H1 (cell line): ENCODE measurements around the gene SSTR5.

ENCODE experiments used
- BRCA1 ChIP-seq: IDR thresholded peaks from 2 replicates; pipeline ENCODE4 v1.6.1; 2012; ENCODE audit warnings: low read depth, low read length, improper control_type of control experiment
- EGR1 ChIP-seq: IDR thresholded peaks from 2 replicates; pipeline ENCODE4 v1.6.1; 2011; ENCODE audit warnings: low read depth, low read length, borderline replicate concordance
- EZH2 ChIP-seq: fragments of 200-600 bp; sonication (generic); IDR thresholded peaks from 2 replicates; pipeline ENCODE4 v1.7.1; 2012; ENCODE audit warnings: low read depth, mild to moderate bottlenecking, moderate library complexity, low read length, inconsistent platforms; ENCODE audit not compliant: severe bottlenecking
- GABPA ChIP-seq: IDR thresholded peaks from 2 replicates; pipeline ENCODE4 v1.6.1; 2011; ENCODE audit warnings: mild to moderate bottlenecking, low read length, moderate library complexity, borderline replicate concordance; ENCODE audit not compliant: insufficient read depth
- HDAC6 ChIP-seq: IDR thresholded peaks from one replicate; pipeline ENCODE4 v1.7.1; 2012; ENCODE audit warnings: low read depth, mild to moderate bottlenecking, inconsistent platforms, low read length, moderate library complexity
- JUN ChIP-seq: IDR thresholded peaks from 2 replicates; pipeline ENCODE4 v1.6.1; 2011; ENCODE audit warnings: low read depth, mild to moderate bottlenecking, improper control_type of control experiment, low read length
- KDM5A ChIP-seq: fragments of 200-600 bp; IDR thresholded peaks from 2 replicates; pipeline ENCODE4 v1.7.1; 2012; ENCODE audit warnings: mild to moderate bottlenecking, low read length, inconsistent platforms, mixed read lengths
- NANOG ChIP-seq: IDR thresholded peaks from 2 replicates; pipeline ENCODE4 v1.6.1; 2011; ENCODE audit warnings: low read length, low read depth, mild to moderate bottlenecking, inconsistent platforms; ENCODE audit not compliant: insufficient read depth, poor library complexity, severe bottlenecking
- POLR2A ChIP-seq, 2 experiments: IDR thresholded peaks; 1 replicate in 1 of 2; 2 replicates in 1 of 2; pipeline ENCODE4 v1.6.1; 2011; ENCODE audit warnings: low read depth in 2 of 2, low read length in 2 of 2, mild to moderate bottlenecking in 2 of 2; ENCODE audit errors: control extremely low read depth in 1 of 2
- POLR2AphosphoS5 ChIP-seq: IDR thresholded peaks from 2 replicates; pipeline ENCODE4 v1.6.1; 2011; ENCODE audit warnings: low read depth, low read length
- RXRA ChIP-seq: IDR thresholded peaks from 2 replicates; pipeline ENCODE4 v1.6.1; 2011; ENCODE audit warnings: low read depth, mild to moderate bottlenecking, low read length, moderate library complexity; ENCODE audit not compliant: insufficient read depth
- SP2 ChIP-seq: IDR thresholded peaks from 2 replicates; pipeline ENCODE4 v1.6.1; 2012; ENCODE audit warnings: mild to moderate bottlenecking, low read length, inconsistent platforms
- YY1 ChIP-seq: IDR thresholded peaks from 2 replicates; pipeline ENCODE4 v1.6.1; 2011; ENCODE audit warnings: low read depth, mild to moderate bottlenecking, low read length
- TF ChIP-seq, protein P1 (sequence below), 3 experiments: IDR thresholded peaks; 1 replicate in 2 of 3; 2 replicates in 1 of 3; pipeline versions ENCODE4 v1.5.1 to v1.6.1; 2011; ENCODE audit warnings: low read length in 3 of 3, mild to moderate bottlenecking in 3 of 3, inconsistent platforms in 2 of 3, low read depth in 1 of 3, moderate library complexity in 1 of 3; ENCODE audit not compliant: insufficient read depth in 1 of 3; ENCODE audit errors: control extremely low read depth in 1 of 3

DNA sequence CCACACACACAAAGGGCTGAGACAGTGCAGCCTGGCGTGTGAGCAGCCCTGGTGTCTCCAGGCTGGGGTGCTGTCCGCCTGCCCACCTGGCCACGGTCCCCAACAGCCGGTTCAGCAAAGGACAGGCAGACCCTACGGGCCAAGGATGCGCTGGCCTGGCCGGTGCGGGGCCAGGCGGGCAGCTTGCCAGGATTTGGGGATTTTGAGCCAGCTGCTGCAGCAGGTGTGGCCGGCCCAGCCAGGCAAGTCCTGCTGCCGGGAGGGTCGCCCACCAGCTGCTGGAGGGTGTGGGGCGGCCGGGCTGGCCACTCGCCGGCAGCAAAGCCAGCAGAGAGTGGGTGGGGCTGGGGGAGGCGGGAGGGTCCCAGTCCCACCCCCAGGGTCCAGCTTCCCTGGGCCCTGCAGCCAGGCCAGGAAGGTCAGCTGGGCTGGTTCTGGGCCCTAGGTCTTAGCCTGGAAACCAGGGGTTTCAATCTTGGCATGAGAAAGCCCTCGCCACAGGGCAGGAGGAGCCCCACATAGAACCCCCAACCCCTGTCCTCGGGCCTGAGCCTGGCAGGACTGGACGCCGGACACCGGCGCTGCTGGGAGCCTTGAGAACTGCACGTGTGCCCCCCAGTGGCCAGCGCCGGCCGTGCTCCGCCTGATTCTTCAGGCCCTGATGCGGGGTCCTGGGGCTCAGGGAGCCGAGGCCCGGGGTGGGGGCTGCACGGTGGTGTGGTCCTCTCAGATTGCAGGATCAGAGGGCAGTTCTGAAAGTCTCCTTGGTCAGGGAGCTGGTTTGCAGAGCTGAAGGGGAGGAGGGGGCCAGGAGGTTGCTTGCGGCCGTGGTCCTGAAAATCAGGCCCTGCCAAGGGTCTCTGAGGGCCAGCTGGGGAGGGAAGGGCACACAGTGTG lies 17.6 kb upstream of the SSTR5 start:
- TF ChIP-seq, protein P1, sequence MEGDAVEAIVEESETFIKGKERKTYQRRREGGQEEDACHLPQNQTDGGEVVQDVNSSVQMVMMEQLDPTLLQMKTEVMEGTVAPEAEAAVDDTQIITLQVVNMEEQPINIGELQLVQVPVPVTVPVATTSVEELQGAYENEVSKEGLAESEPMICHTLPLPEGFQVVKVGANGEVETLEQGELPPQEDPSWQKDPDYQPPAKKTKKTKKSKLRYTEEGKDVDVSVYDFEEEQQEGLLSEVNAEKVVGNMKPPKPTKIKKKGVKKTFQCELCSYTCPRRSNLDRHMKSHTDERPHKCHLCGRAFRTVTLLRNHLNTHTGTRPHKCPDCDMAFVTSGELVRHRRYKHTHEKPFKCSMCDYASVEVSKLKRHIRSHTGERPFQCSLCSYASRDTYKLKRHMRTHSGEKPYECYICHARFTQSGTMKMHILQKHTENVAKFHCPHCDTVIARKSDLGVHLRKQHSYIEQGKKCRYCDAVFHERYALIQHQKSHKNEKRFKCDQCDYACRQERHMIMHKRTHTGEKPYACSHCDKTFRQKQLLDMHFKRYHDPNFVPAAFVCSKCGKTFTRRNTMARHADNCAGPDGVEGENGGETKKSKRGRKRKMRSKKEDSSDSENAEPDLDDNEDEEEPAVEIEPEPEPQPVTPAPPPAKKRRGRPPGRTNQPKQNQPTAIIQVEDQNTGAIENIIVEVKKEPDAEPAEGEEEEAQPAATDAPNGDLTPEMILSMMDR (IDR thresholded peaks at IDR 0.05; ENCODE audit: control extremely low read depth in 1 of 3, insufficient read depth in 1 of 3, low read depth in 1 of 3, low read length in 3 of 3): peak; percentile 82 to 91 (median 84)
- no peak for TF ChIP-seq YY1
- TF ChIP-seq JUN: no peak
- TF ChIP-seq POLR2A (IDR thresholded peaks at IDR 0.05; ENCODE audit: control extremely low read depth in 1 of 2, low read depth in 2 of 2, low read length in 2 of 2): no peak
- TF ChIP-seq EGR1: no peak
- no peak for TF ChIP-seq NANOG
- TF ChIP-seq POLR2AphosphoS5: no peak
- no peak for TF ChIP-seq EZH2
- TF ChIP-seq BRCA1: no peak
- TF ChIP-seq KDM5A: no peak
- no peak for TF ChIP-seq RXRA
- TF ChIP-seq GABPA: peak; percentile 78; the same call in 1 of the 2 replicates
- no peak for TF ChIP-seq SP2
- TF ChIP-seq HDAC6: no peak
